GM19238 (cell line): ENCODE results near the gene CDC42EP3.

ENCODE experiments used
- DNase-seq: peaks from one replicate; pipeline ENCODE4 v3.0.0; 2011; ENCODE audit warnings: low spot score; ENCODE audit not compliant: insufficient read length

The CDC42EP3 gene

GRCh38 chr2:37619230-37619958, 52.0 kb downstream of the CDC42EP3 start:
- no peak for DNase-seq

- no peak for DNase-seq
Measured at GRCh38 chr2:37618326-37618725, 53.1 kb downstream of the CDC42EP3 start.

- no peak for DNase-seq
Measured at GRCh38 chr2:37617119-37617892, 54.1 kb downstream of the CDC42EP3 start.

DNA sequence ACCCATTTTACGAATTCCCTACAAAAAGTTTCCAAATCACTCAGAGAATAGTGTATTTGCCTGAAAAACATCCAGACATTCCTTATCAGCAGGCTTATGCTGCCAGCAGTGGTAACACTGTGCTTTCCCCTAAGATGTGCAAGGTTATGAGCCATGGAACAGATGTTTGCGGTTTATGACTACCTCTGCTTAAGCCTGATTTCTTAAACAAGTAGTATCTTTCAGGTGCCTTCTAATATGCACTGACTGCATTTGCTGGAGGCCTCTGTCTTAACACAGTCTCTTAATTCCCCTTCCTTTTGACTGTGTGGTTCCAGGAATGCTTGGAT, 54.8 kb downstream of the CDC42EP3 start:
- no peak for DNase-seq

DNA sequence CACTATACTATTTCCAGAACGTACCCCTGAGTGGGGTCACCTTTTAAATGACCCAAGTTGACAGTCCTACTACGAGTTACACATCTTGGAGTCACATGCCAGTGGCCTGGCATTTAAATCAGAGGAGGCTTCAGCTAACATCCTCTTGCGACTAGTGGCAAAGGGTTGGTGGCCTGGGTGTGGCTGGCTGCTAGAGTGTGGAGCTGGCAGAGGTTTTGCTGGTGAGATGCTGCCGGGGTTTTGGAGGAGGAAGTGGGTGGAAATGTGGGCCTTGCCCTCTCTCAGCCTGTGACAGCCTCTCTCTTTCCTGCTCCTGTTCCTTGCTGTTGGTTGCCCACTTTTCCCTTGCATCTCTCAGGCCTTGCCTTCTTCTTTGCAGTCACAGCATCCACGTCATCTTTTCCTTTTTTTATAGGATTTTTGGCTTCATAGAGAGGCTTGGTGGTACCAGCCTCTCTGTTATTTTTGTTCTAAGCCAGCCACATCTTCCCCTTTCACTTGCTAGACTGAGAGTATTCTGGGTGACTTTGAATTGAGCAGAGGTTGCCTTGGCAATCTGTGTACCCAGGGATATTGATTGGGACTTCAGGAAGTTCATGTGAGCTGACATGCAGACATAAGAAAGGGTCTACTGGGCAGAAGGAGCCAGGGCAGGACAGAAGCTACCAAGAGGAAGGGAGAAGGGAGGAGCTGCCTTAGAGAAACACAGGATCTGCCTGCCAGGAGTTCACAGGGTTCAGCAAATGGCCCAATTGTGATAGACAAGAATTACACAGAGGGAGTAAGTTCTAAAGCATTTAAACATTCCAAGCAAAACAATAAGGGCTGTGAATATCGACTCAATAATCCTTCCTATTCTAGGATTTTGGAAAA, 55.4 kb downstream of the CDC42EP3 start:
- DNase-seq: no peak

- no peak for DNase-seq
Measured at GRCh38 chr2:37614061-37614738, 57.2 kb downstream of the CDC42EP3 start.

GRCh38 chr2:37612382-37612781, 59.1 kb downstream of the CDC42EP3 start:
- DNase-seq: no peak

DNA sequence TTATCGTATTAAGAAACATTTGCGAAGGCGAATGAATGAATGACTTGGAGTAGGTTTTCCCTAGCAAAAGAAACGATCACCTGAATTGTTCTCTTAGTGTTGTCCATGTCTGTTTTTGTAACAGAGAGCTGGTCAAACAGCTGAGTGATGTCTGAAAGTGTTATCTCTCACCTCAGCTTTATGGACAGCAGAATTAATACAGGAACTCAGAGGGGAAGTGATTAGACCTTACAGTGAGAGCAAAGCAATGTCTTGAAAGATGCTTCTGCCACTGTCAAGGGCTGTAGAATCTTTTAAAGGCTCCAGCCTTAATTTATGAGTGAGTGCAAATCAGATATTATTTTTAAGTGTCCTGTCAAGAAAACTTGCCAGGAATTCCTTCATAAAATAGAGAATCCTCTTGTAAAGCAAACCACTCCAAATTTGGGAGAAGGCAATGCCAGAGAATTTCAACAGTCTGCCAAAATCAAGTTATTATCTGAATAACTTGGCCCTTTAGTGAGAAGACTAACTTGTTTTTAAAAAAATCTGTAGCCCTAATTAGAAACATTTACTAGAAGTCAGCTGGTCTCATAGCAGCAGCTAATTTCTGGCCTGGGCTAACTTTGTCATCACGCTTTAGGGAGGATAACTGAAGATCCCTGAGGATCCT, 60.7 kb downstream of the CDC42EP3 start:
- DNase-seq: no peak

GRCh38 chr2:37609782-37610181, 61.7 kb downstream of the CDC42EP3 start:
- no peak for DNase-seq

DNA sequence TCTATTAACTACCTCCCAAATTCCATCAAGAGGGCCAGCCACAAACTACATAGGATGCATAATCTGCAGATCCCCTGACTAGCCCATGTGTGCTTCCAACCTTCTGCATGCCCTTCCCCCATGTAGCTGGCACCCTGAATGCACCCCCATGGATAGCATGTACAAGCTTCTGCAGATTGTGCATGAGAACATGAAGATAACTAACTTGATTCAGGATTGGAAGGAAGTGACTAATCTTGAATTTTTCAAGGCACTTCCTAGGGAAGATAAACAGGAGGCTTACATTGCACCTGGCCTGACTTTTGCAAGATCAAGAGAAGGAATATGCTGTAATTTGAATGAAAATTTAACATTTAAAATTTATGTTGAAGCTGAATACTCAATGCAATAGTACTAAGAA, 66.7 kb downstream of the CDC42EP3 start:
- no peak for DNase-seq

- no peak for DNase-seq
Measured at GRCh38 chr2:37602702-37603101, 68.7 kb downstream of the CDC42EP3 start.

DNA sequence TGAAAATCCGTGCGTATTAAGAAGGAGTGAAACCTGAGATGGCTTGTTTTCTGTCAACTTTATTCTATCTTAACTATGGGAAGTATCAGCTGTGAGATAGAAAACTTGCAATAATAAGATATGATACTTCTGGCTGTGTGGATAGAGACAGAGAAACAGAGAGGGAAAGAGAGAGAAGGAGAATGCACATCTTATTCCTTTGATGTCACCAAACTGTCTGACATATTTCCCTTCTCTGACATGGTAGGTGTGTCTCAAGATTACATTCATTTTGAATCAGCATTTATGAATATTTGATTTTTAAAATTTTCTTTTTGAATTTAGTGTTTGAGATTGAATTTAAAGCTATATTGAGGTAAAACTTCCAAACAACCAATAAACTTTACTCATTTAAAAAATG, 69.4 kb downstream of the CDC42EP3 start:
- no peak for DNase-seq

GRCh38 chr2:37601569-37601968, 69.9 kb downstream of the CDC42EP3 start:
- no peak for DNase-seq

DNA sequence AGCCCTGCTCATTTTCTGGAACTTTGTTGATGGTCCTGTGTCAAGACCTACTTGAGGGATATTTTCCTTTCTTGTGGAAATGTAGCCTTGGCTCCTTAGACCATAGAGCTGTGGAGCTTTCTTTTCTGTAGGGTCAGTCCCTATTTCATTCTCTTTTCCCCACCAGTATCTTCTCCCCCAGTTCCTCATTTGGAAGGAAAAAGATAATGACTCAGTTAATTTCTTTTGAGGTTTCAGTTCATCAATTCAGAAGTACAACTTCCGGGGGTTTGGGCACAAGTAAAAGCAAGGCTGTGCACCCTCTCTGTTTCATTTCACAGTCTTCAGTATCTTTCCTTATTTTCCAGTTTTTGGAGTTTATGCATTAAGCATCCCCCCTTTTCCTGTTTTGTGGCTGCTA, 70.7 kb downstream of the CDC42EP3 start:
- no peak for DNase-seq

GRCh38 chr2:37599688-37600525, 71.5 kb downstream of the CDC42EP3 start:
- no peak for DNase-seq

DNA sequence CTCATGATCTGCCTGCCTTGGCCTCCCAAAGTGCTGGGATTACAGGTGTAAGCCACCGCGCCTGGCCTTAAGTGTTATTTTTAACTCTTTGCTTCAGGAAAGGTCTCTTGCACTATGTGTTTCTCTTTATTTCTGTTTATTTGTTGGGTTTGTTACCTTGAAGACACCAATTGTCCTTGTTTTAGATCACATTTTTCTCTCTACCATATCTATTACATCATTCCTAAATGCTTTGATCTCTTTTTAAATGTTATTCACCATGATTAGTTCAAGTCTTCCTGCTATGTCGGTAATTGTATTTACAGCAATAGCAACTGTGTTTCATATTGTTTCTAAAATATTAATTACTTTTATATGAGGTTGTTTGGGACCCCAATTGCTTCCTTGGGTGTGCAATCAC, 77.7 kb downstream of the CDC42EP3 start:
- DNase-seq: no peak

DNA sequence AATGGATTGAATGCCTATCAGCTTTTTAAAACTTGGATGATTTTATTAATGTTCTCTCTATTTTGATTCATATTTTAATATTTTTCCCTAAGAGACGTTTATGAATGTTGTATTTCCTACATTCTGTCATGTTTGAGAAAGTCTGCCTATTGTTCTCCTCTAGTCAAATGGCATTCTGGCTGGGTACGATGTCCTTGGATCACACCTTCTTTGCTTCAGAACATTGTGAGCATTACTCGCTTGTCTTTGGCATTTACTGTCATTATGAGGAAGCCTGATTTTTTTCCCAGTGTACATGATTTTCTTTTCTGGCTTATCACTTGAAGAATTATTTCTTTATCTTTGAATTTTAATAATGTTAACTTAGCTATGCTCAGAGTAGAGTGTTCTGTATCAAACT, 78.4 kb downstream of the CDC42EP3 start:
- DNase-seq: no peak
